Caco-2 (cell line): ENCODE results near the gene PVRIG. TPM values are rescaled to one million over a fixed set of nuclear protein-coding genes. Genes with fewer than 3 reads are reported as not detected.
"Not testable (repeated sequence)": the region's sequence is repeated elsewhere in the genome, so short reads cannot be mapped to it uniquely, and the experiment has no call there.

Source experiments
- BruUV-seq: library from RNA; stranded (reverse); fragments of 400-500 nt; replicated peaks from 2 replicates; lab custom pipeline; 2021; lab: Mats Ljungman, UMichigan
- CTCF ChIA-PET: fragments of 300-600 bp; sonication (Branson Sonifier 250); formaldehyde crosslinking; loops from one replicate; lab custom pipeline; 2022; ENCODE audit warnings: antibody characterized with exemption; lab: Charles Lee
- POLR2A ChIA-PET: fragments of 300-600 bp; sonication (Branson Sonifier 250); formaldehyde crosslinking; loops from one replicate; lab custom pipeline; 2022; ENCODE audit warnings: antibody characterized with exemption; lab: Charles Lee
- DNase-seq, 2 experiments: peaks; one replicate each; pipeline versions ENCODE4 v3.0.0 to v3.0.0-alpha.2; 2020 to 2022
- H3K27me3 ChIP-seq: replicated peaks from 2 replicates; pipeline ENCODE4 v1.6.0; 2011; ENCODE audit warnings: low read length; ENCODE audit not compliant: control insufficient read depth, insufficient read depth
- H3K36me3 ChIP-seq: 2 replicates; pipeline ENCODE4 v1.5.1; 2011; ENCODE audit warnings: low read length; ENCODE audit not compliant: control insufficient read depth, insufficient read depth
- H3K4me1 ChIP-seq: fragments of 250-450 bp; sonication (Bioruptor Pico); 2 replicates; pipeline ENCODE4 v1.5.1; 2020; ENCODE audit warnings: mild to moderate bottlenecking
- H3K4me3 ChIP-seq: 2 replicates; pipeline ENCODE4 v1.5.1; 2011; ENCODE audit warnings: low read depth, mild to moderate bottlenecking, control low read depth, low read length
- H3K9me3 ChIP-seq: fragments of 250-450 bp; sonication (Bioruptor Pico); 2 replicates; pipeline ENCODE4 v1.5.1; 2020; ENCODE audit warnings: mild to moderate bottlenecking, moderate library complexity
- H3K27ac Mint-ChIP-seq: one replicate; pipeline ENCODE4 v1.8.0; 2022; ENCODE audit warnings: mixed read lengths; ENCODE audit not compliant: unreplicated experiment
- H3K27me3 Mint-ChIP-seq: one replicate; pipeline ENCODE4 v1.8.0; 2022; ENCODE audit warnings: mixed read lengths; ENCODE audit not compliant: insufficient read depth, unreplicated experiment
- H3K36me3 Mint-ChIP-seq: one replicate; pipeline ENCODE4 v1.8.0; 2022; ENCODE audit warnings: mild to moderate bottlenecking, mixed read lengths; ENCODE audit not compliant: insufficient read depth, unreplicated experiment
- H3K4me1 Mint-ChIP-seq: one replicate; pipeline ENCODE4 v1.8.0; 2022; ENCODE audit warnings: low read depth, mixed read lengths; ENCODE audit not compliant: unreplicated experiment
- H3K4me3 Mint-ChIP-seq: one replicate; pipeline ENCODE4 v1.8.0; 2022; ENCODE audit warnings: mild to moderate bottlenecking, moderate library complexity, mixed read lengths; ENCODE audit not compliant: unreplicated experiment
- H3K9me3 Mint-ChIP-seq: one replicate; pipeline ENCODE4 v1.8.0; 2022; ENCODE audit warnings: mixed read lengths; ENCODE audit not compliant: unreplicated experiment
- intact Hi-C: fragments of 100-400 bp; cut with micrococcal nuclease; formaldehyde crosslinking; loops from one replicate; pipeline ENCODE4 v1.10.0; 2022; ENCODE audit not compliant: unreplicated experiment
- total RNA-seq: library from RNA; stranded (reverse); gene quantifications from 2 replicates; pipeline ENCODE4 v1.2.3, GENCODE V29; 2022
- TF ChIP-seq, protein P1 (sequence below), 2 experiments: fragments of 200-600 bp in 1 of 2; IDR thresholded peaks; 1 replicate in 1 of 2; 2 replicates in 1 of 2; pipeline versions ENCODE4 v1.5.1 to v1.8.0; 2011 to 2022; ENCODE audit warnings: antibody characterized with exemption in 1 of 2, control low read depth in 1 of 2, inconsistent platforms in 1 of 2, low read depth in 1 of 2, low read length in 1 of 2, mild to moderate bottlenecking in 1 of 2, moderate library complexity in 1 of 2; ENCODE audit not compliant: insufficient read depth in 1 of 2, severe bottlenecking in 1 of 2, unreplicated experiment in 1 of 2

PVRIG gene
- total RNA-seq, 1 experiment from 2014 or later, result not detected

DNA sequence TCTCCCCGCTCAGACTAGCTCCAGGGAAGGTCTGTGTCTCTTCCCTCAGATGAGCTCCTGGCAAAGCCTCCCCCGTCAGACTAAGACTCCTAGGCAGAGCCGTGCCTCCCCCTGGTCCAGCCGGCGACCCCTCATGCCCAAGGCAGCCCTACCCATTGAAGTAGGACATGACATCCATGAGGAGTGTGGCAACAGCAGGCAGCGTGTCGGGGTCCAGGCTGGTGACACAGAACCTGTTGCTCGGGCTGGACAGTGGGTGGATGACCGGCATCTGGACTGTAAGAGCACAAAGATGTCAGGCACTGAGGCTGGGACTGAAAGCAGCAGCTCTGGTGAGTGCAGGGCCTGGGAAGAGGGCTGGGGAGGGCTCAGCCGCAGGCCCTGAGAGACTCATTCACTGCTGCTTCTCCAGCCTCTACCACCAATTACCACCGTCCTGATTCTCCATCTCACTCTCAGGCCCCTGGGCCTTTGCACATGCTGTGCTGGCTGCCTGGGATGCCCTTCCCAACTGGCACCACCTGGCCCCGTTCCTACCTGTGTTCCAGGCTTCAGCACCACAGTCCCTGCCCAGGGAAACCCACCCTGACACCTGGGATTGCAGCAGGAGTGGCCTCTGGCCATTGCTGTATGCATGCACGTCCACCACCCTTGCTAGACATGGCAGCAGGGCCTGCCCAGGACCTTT lies 2.8 kb downstream of the PVRIG start:
- Mint-ChIP-seq H3K4me1 (no peaks in the 10 kb centered on the region), H3K27ac (no peak overlapping the region), H3K9me3 (no peaks in the 10 kb centered on the region), H3K27me3 (no peaks in the 10 kb centered on the region), H3K4me3 (no peak overlapping the region), H3K36me3 (peaks cover 20% of the 10 kb centered on the region)
- H3K9me3 ChIP-seq, result no peaks in the 10 kb centered on the region
- TF ChIP-seq, protein P1, sequence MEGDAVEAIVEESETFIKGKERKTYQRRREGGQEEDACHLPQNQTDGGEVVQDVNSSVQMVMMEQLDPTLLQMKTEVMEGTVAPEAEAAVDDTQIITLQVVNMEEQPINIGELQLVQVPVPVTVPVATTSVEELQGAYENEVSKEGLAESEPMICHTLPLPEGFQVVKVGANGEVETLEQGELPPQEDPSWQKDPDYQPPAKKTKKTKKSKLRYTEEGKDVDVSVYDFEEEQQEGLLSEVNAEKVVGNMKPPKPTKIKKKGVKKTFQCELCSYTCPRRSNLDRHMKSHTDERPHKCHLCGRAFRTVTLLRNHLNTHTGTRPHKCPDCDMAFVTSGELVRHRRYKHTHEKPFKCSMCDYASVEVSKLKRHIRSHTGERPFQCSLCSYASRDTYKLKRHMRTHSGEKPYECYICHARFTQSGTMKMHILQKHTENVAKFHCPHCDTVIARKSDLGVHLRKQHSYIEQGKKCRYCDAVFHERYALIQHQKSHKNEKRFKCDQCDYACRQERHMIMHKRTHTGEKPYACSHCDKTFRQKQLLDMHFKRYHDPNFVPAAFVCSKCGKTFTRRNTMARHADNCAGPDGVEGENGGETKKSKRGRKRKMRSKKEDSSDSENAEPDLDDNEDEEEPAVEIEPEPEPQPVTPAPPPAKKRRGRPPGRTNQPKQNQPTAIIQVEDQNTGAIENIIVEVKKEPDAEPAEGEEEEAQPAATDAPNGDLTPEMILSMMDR (IDR thresholded peaks at IDR 0.05; ENCODE audit: insufficient read depth in 1 of 2, low read depth in 1 of 2, low read length in 1 of 2, severe bottlenecking in 1 of 2, unreplicated experiment in 1 of 2), result no peak
- intact Hi-C loops, result no loop called here
- CTCF ChIA-PET, result no interaction called here
- H3K27me3 ChIP-seq, result no peaks in the 10 kb centered on the region
- H3K4me1 ChIP-seq, result no peaks in the 10 kb centered on the region
- no peaks in the 10 kb centered on the region for H3K36me3 ChIP-seq
- BruUV-seq, result no TSS peak
- no peak for DNase-seq
- no peak overlapping the region for H3K4me3 ChIP-seq
- POLR2A ChIA-PET, result no interaction called here

DNA sequence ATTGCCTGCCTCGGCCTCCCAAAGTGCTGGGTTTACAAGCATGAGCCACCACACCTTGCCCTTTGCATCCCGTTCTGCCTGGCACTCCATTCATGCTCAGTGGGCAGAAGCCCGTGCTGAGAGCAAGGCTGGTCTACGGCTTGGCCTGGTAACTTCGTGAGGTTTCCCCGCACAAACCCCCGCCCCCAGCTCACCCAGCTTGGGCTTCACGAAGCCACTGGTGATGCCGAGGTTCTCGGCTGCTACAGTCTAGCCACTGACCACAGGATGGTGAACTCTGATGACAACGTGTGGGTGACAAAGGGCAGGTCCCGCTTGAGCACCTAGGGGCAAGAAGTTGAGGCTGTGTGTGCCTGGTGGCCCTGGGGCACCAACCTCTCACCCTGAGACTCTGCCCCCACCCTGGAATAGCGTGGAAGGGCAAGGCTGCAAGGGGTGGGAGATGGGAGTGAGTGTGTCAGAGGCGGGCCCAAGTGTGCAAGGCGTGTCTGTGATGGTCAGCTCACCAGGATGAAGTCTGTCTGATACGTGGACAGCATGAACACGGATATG lies 3.7 kb downstream of the PVRIG start:
- H3K4me3 Mint-ChIP-seq, H3K27me3 Mint-ChIP-seq, H3K4me3 ChIP-seq, H3K27me3 ChIP-seq, H3K4me1 Mint-ChIP-seq, H3K9me3 Mint-ChIP-seq, intact Hi-C loops, H3K4me1 ChIP-seq, CTCF ChIA-PET, DNase-seq, POLR2A ChIA-PET, BruUV-seq, H3K36me3 ChIP-seq, H3K27ac Mint-ChIP-seq, H3K9me3 ChIP-seq: not testable (repeated sequence)
- H3K36me3 Mint-ChIP-seq, result peaks cover 20% of the 10 kb centered on the region

GRCh38 chr7:100224891-100225290 lies 5.1 kb downstream of the PVRIG start:
- BruUV-seq, H3K4me3 Mint-ChIP-seq, H3K4me1 ChIP-seq, H3K4me3 ChIP-seq, H3K4me1 Mint-ChIP-seq, DNase-seq, H3K27me3 Mint-ChIP-seq, CTCF ChIA-PET, intact Hi-C loops, H3K9me3 Mint-ChIP-seq, H3K27me3 ChIP-seq, POLR2A ChIA-PET, H3K36me3 ChIP-seq, H3K27ac Mint-ChIP-seq, H3K9me3 ChIP-seq: not testable (repeated sequence)
- peaks cover 20% of the 10 kb centered on the region for H3K36me3 Mint-ChIP-seq

DNA sequence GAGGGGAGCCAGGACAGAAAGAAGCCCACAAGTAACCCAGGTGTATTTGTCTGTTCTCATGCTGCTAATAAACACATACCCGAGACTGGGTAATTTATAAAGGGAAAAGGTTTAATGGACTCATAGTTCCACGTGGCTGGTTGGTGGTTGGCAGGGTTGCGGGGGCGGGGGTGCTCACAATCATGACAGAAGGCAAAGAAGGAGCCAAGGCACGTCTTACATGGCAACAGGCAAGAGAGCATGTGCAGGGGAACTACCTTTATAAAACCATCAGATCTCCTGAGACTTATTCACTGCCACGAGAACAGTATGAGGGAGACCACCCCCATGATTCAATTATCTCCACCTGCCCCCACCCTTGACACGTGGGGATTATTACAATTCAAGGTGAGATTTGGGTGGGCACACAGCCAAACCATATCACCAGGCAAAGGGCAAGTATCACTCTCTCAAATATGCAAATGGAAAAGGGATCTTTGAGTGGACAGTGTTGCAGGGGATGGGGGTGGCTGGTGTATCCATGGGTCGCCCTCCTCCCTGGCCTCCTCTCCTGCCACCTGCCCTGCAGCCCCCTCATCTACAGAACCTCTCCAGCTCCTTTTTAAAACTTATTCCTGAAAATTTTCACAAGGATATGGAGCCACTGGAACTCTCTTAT lies 15.0 kb downstream of the PVRIG start:
- H3K9me3 ChIP-seq, H3K4me3 Mint-ChIP-seq, H3K9me3 Mint-ChIP-seq, H3K4me1 Mint-ChIP-seq, POLR2A ChIA-PET, CTCF ChIA-PET, H3K27ac Mint-ChIP-seq, H3K27me3 ChIP-seq, DNase-seq, intact Hi-C loops, H3K4me1 ChIP-seq, H3K4me3 ChIP-seq, H3K36me3 ChIP-seq, BruUV-seq, H3K27me3 Mint-ChIP-seq: not testable (repeated sequence)
- peaks cover 19% of the 10 kb centered on the region for H3K36me3 Mint-ChIP-seq

GRCh38 chr7:100239975-100240374 lies 20.2 kb downstream of the PVRIG start:
- H3K4me3 ChIP-seq, DNase-seq, H3K27ac Mint-ChIP-seq, H3K9me3 Mint-ChIP-seq, H3K9me3 ChIP-seq, H3K27me3 ChIP-seq, H3K4me1 ChIP-seq, BruUV-seq, H3K4me3 Mint-ChIP-seq, H3K27me3 Mint-ChIP-seq, CTCF ChIA-PET, H3K36me3 Mint-ChIP-seq, H3K4me1 Mint-ChIP-seq, H3K36me3 ChIP-seq, intact Hi-C loops, POLR2A ChIA-PET: not testable (repeated sequence)

DNA sequence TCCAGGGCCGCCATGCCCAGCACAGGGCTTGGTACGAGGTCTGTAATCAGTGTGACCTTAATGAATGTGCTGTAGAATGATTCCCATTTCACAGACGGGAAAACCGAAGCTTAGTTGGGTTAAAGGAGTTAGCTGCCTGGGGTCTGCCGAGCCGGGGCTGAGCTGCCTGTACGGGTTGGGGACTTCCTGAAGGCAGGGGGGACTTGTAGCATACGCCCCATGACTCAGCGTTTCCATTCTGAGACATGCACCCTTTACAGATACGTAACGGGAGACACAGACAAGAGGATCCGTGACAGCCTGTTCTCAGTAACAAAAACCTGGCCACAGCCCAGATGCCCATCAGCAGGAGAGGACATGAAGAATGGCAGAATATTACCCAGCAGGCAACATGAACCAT lies 23.6 kb downstream of the PVRIG start:
- H3K4me3 Mint-ChIP-seq, POLR2A ChIA-PET, H3K9me3 ChIP-seq, H3K36me3 ChIP-seq, BruUV-seq, DNase-seq, H3K27me3 ChIP-seq, H3K27me3 Mint-ChIP-seq, H3K4me3 ChIP-seq, intact Hi-C loops, H3K27ac Mint-ChIP-seq, H3K9me3 Mint-ChIP-seq, CTCF ChIA-PET: not testable (repeated sequence)
- Mint-ChIP-seq H3K4me1 (peaks cover 15% of the 10 kb centered on the region), H3K36me3 (peaks cover 15% of the 10 kb centered on the region)
- peaks cover 16% of the 10 kb centered on the region for H3K4me1 ChIP-seq
